C1 segment of cervical spinal cord (tissue), 14 donors: ENCODE measurements around the gene SPIN2A.
"Not testable (repeated sequence)": the region's sequence is repeated elsewhere in the genome, so short reads cannot be mapped to it uniquely, and the experiment has no call there.

Experiments
- DNase-seq, 14 donors: peaks; one replicate each; lab custom pipeline; 2025; lab: John Stamatoyannopoulos, UW

SPIN2A gene

GRCh38 chrX:57102918-57103317, 34.3 kb downstream of the SPIN2A start:
- DNase-seq: not testable (repeated sequence)
